Measurements from ENCODE around the gene LGALSL.
"Not testable (repeated sequence)": the region's sequence is repeated elsewhere in the genome, so short reads cannot be mapped to it uniquely, and the experiment has no call there.

LGALSL gene

DNA sequence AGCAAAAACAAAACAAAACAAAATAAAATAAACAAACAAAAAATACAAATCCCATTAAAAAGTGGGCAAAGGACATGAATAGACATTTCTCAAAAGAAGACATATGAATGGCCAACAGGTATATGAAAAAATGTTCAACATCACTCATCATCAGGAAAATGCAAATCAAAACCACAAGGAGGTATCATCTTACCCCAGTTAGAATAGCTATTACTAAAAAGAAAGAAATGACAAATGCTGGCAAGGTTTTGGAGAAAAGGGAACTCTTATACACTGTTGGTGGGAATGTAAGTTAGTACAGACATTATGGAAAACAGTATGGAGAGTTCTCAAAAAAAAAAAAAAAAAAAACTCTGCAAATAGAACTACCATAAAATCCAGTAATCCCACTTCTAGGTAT is 8.0 kb upstream of the LGALSL start:
- not testable (repeated sequence) for DNase-seq

DNA sequence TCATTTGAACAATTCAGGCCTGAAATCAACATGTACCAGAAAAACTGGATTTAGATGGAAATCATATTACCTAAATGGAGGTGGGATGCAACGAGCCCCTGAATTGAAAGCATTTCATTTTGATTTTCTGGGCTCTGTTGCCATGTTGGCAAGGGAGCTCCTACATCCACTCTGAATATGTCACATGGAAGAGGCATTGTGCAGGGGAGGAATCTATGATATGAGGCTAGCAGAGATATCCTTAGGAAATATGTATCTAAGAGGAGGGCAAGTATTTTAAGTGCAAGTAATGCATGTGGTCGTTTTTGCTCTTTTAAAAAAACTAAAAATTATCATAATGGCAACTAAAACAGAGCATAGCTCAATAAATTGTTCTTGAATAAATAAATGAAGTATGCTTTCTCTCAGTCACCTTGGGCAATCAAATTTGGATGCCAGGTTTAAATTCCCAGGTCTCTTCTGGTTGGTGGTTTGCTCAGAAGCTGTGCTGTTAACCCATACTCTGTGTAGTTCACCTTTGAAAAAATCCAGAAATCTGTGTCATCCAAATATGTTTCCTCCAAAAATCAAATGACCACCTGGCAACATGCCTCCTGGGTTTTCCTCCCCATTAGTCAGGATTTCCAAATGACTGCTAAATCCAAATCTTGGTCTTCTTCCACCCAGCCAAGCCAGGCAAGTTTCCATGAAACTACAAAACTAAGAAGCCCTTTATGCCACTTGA is 6.5 kb upstream of the LGALSL start:
- DNase-seq: no peak

- DNase-seq: no peak
Measured at GRCh38 chr2:64448041-64448426, 5.9 kb upstream of the LGALSL start.

GRCh38 chr2:64451051-64451450 is 2.9 kb upstream of the LGALSL start:
- no peak for DNase-seq

- DNase-seq: no peak
Measured at GRCh38 chr2:64454386-64455332, 697 bp downstream of the LGALSL start.

GRCh38 chr2:64455545-64455944 is 1.6 kb downstream of the LGALSL start:
- DNase-seq: no peak

GRCh38 chr2:64456293-64456692 is 2.3 kb downstream of the LGALSL start:
- DNase-seq: no peak

GRCh38 chr2:64457524-64457923 is 3.6 kb downstream of the LGALSL start:
- peak; percentile 6 for DNase-seq

GRCh38 chr2:64459575-64459974 is 5.6 kb downstream of the LGALSL start:
- DNase-seq: no peak

- no peak for DNase-seq
Measured at GRCh38 chr2:64460330-64460729, 6.4 kb downstream of the LGALSL start.

DNA sequence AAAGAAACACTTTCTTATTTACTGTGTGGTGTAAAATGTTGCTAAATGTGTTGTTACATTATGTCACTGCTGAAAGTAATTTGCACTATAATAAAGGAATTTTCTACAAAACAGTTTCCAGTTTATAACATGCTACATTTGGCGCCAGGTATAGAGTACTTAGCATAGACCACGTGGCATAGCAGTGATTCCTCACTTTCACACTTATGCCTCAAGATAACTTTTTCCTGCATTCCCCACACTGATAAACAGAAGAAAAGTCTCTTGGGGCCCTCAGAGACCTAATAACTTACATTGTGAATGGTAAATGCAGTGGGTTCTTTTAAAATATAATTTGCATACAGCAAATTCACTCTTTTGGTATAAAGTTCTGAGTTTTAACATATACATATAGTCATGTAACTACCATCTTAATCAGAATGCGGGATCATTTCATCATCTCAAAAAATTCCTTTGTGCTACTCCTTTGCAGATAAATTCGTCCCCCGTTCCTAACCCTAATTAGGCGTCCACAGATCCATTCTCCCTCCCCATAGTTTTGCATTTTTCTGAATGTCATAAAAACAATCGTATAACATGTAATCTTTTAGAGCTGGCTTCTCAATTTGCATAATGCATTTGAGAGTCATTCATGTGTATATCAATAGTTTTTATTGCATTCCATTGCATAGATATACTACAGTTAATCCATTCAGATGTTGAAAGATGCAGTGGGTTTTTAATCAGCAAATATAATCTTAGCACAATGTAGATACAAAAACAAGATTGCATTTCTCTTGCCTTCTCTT is 7.5 kb downstream of the LGALSL start:
- DNase-seq: no peak

DNA sequence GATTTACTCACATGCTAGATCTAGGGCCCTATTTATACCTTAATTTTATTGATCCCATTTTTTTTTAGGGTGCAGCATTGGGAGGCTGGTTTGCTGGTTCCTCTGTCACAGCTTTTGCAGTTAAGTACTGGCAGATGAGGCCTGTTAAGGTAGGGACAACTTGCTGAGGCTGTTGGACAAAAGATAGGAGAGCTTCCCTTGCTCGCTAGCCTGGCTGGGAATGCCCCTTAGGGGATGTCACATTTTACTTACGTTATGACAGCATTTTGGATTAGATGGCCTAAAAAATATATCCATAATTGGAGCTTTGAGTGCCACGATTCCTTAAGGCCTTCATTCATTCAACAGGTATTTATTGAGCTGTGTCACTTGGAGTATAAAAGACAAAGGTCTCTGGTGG is 8.2 kb downstream of the LGALSL start:
- no peak for DNase-seq

DNA sequence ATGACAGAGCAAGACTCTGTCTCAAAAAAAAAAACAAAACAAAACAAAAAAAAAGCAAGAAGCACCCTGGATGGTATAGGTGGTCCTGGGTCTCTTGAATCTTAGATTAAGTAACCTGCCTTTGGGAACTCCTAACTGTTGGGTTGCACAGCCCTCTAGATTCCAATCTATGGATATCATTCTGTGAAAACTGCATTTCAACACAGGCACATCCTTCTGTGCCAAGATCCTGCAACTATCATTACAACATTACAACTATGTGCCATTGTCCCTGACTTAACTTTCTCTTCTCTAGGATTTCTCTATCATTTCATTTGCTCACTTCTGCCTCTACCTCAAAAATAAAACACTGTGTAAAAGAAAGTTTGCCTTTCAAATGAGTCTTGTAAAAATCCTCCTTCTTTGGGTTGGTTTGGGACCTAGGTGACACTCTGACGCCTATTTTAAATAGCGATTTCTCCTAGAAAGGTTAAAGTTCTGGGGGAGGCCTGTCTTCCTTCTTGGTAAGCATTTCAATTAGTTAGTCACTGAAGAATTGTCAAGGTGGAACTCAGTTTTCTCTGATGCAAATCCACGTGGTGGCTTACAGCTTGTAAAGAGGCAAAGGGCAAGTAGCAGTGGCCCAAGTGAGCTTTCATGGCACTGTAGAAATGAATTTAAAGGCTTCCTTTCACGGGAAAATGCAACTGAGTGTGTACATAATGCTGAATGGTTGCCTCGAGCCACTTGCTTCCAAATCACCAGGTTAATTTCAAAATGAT is 9.2 kb downstream of the LGALSL start:
- no peak for DNase-seq

GRCh38 chr2:64463781-64464180 is 9.8 kb downstream of the LGALSL start:
- DNase-seq: no peak

GRCh38 chr2:64466478-64467085 is 12.6 kb downstream of the LGALSL start:
- DNase-seq: peak; percentile 21

DNA sequence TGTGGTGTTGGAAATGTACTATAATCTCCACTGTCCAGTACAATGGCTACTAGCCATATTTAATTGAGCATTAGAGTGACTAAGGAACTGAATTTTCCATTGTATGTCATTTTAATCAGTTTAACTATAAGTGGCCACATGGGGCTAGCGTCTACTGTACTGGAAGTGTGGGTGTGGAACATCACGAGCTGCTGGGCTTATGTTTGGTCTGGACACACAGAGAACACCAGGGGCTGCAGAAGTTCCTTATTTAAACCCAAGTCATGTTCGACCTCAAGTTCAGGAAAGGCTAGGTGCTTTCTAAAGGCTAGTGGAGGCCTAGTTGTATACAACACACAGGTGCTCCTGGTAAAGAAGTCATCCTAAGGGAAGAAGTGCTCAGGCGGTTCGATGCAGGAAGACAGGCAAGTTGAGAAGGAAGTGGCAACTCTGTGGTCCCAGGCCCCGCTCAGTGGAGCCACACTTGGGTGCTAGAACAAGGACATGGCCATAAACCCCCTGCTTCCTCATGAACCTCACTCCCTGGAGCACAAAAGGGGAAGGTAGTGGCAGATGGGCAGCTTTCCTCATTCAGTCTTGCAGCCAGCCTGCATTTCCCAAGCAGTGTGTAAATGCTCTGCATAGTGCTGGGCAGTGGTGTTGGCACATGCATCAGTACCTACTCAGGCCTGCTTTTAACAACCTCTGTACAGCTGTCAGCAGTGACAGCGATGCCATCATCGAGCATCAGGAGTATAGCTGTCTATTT is 13.3 kb downstream of the LGALSL start:
- DNase-seq: peak; percentile 72

GRCh38 chr2:64469261-64469660 is 15.3 kb downstream of the LGALSL start:
- no peak for DNase-seq

DNA sequence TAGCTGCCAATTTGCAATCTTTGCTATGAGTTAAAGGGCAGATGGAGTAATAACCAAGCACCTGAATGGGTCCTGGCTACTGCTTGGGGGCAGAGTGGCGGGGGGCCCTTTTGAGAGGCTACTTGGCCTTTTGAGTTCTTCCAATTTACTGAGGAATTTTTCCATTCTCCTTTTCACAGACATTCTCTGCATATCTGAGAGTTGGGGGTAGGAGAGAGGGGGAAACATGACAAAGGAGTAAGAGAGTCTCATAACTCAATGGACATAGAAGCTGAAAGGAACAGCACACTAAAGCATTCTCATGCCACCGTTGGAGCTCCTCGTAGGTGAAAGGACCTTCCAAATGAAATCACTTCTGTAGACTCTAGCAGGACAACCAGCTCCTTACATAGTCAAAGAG is 16.1 kb downstream of the LGALSL start:
- DNase-seq: no peak

DNA sequence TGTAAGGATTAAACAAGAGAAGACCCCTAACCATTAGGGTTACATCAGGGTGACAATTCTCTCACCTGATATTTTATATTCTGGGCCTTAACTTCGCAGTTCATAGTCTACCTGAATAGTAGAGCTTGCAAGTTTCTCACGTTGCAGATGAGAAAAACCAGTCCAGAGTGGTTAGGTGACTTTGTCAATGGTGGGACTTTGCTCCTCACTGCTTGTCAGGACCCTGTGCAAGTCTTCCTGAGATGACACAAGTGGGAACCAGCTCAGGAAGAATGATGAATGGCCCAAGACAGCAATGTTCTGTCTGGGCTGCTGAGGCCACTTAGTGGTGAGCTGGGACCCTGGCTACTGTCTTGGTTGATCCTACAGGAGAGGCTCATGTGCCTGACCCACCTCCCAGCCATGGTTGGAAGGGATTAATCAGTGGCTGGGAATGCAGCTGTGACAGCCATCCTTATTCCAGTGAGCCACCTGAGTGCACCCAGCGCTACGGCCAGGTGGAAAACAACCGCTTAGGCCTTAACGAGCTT is 16.9 kb downstream of the LGALSL start:
- DNase-seq: no peak

DNA sequence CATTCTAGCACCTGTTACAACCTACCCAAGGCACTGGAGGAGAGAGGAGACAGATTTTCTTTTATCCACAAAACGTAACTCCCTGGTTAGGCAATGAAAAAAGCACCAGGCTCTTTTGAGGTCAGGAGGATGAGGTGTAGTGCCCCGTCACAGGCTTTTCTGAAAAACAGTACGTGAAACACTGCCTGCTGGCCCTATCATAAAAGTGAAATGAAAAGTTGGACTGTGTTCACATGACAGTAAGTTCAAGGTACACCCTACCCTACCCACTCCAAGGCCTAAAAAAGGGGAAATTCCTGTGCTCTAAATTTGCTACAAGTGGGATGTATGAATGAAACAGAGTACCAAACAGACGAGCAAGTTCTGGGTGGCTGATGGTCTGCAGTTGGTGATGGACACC is 17.6 kb downstream of the LGALSL start:
- DNase-seq: no peak

DNA sequence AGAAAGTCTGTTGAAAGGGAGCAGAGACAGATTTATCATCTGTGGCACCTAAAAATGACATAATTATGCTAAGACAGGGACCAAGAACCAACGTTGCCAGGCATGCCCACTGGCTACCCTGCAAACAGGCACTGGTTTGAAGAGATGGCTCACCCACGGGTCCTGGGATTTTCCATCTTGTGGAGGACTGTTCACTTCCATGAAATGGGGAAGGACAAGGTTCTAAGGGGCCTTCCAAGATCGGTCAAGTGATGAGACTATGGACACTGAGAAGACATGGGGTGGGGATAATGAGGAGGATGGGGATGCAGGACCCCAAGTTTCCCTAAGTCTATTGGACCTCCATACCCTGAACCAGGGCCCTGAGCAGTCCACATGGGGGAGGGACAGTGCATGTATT is 18.9 kb downstream of the LGALSL start:
- DNase-seq: no peak
